Right atrium auricular region (tissue), 2 donors: ENCODE data around the gene FH. TPM values are rescaled to one million over a fixed set of nuclear protein-coding genes. Genes with fewer than 3 reads are reported as not detected.

Experiments used
- DNase-seq: peaks from one replicate; pipeline ENCODE4 v3.0.0-alpha.2; 2019; ENCODE audit warnings: low spot score
- H3K27ac ChIP-seq, 2 donors: fragments of 200-600 bp; sonication (generic); 1 replicate in 1 of 2; 2 replicates in 1 of 2; pipeline ENCODE4 v1.5.1; 2016 to 2019
- H3K27me3 ChIP-seq, 2 donors: fragments of 200-600 bp; sonication (generic); one replicate each; pipeline versions ENCODE4 v1.5.1 to v1.6.0; 2017 to 2019
- H3K36me3 ChIP-seq: fragments of 200-600 bp; sonication (generic); one replicate; pipeline ENCODE4 v1.5.1; 2016
- H3K4me1 ChIP-seq, 2 donors: fragments of 200-600 bp; sonication (generic); one replicate each; pipeline versions ENCODE4 v1.5.1 to v1.6.0; 2017 to 2019
- H3K4me3 ChIP-seq, 2 donors: fragments of 200-600 bp; sonication (generic); 1 replicate in 1 of 2; 2 replicates in 1 of 2; pipeline ENCODE4 v1.5.1; 2017 to 2019; ENCODE audit warnings: mild to moderate bottlenecking in 1 of 2, moderate library complexity in 1 of 2
- H3K9me3 ChIP-seq, 2 donors: fragments of 200-600 bp; sonication (generic); one replicate each; pipeline ENCODE4 v1.5.1; 2019
- CTCF ChIP-seq, 2 donors: fragments of 200-600 bp; sonication (generic); IDR thresholded peaks; one replicate each; pipeline ENCODE4 v1.5.1; 2019; ENCODE audit warnings: antibody characterized with exemption in 2 of 2
- total RNA-seq, 2 donors: library from RNA; depleted of rRNA; stranded (reverse); fragments of >200 nt; gene quantifications; one replicate each; pipeline ENCODE4 v1.1.0, GENCODE V29; 2016

FH gene
- 100 to 1,000 TPM; 104 to 170 TPM for total RNA-seq

GRCh38 chr1:241519308-241520079 lies at the start of gene FH:
Gene FH, minus strand, starts transcription at chr1:241519755. Its CDS starts 33 bp downstream, at chr1:241519722.
- peak; percentile 98 for DNase-seq

GRCh38 chr1:241560849-241561187 lies 41.3 kb upstream of the FH start:
- Histone ChIP-seq H3K9me3 (no peaks in the 10 kb centered on the region), H3K4me3 (no peak overlapping the region), H3K36me3 (no peaks in the 10 kb centered on the region), H3K27me3 (no peaks in the 10 kb centered on the region), H3K27ac (no peak overlapping the region), H3K4me1 (no peaks in the 10 kb centered on the region)
- TF ChIP-seq CTCF (IDR thresholded peaks at IDR 0.05): no peak
- DNase-seq: no peak

More at GRCh38 chr1:241519308-241520079, at the start of gene FH:
- H3K9me3 ChIP-seq: no peaks in the 10 kb centered on the region
- no peak for TF ChIP-seq CTCF (IDR thresholded peaks at IDR 0.05)
- H3K36me3 ChIP-seq: peaks cover 4% of the 10 kb centered on the region
- H3K27me3 ChIP-seq: no peaks in the 10 kb centered on the region
- H3K4me3 ChIP-seq: peak within 1 kb of the TSS; percentile 77 to 92
- H3K4me1 ChIP-seq: peaks cover 0 to 22% of the 10 kb centered on the region in 2 donors
- peak within 1 kb of the TSS; percentile 85 to 97 for H3K27ac ChIP-seq

- TF ChIP-seq CTCF (IDR thresholded peaks at IDR 0.05): no peak
- no peaks in the 10 kb centered on the region for H3K9me3 ChIP-seq
- no peaks in the 10 kb centered on the region for H3K27me3 ChIP-seq
- DNase-seq: no peak
- no peaks in the 10 kb centered on the region for H3K36me3 ChIP-seq
- H3K4me1 ChIP-seq: no peaks in the 10 kb centered on the region
- no peak overlapping the region for H3K27ac ChIP-seq
- no peak overlapping the region for H3K4me3 ChIP-seq
Observed at GRCh38 chr1:241560146-241560848, 40.7 kb upstream of the FH start.

GRCh38 chr1:241557551-241558193 lies 38.1 kb upstream of the FH start:
- Histone ChIP-seq H3K4me1 (no peaks in the 10 kb centered on the region), H3K4me3 (no peak overlapping the region), H3K36me3 (no peaks in the 10 kb centered on the region), H3K27me3 (no peaks in the 10 kb centered on the region), H3K9me3 (no peaks in the 10 kb centered on the region), H3K27ac (no peak overlapping the region)
- TF ChIP-seq CTCF (IDR thresholded peaks at IDR 0.05): no peak
- DNase-seq: no peak

- no peak for TF ChIP-seq CTCF (IDR thresholded peaks at IDR 0.05)
- Histone ChIP-seq H3K4me3 (no peak overlapping the region), H3K9me3 (no peaks in the 10 kb centered on the region), H3K36me3 (no peaks in the 10 kb centered on the region), H3K27ac (no peak overlapping the region), H3K27me3 (no peaks in the 10 kb centered on the region), H3K4me1 (no peaks in the 10 kb centered on the region)
- DNase-seq: no peak
Observed at GRCh38 chr1:241557031-241557430, 37.5 kb upstream of the FH start.
